Body of pancreas (tissue), 4 donors: ENCODE results near the gene MRPL24.

ENCODE experiments used
- POLR2A ChIP-seq, 3 donors: fragments of 450-650 bp; IDR thresholded peaks; one replicate each; pipeline ENCODE4 v1.6.1; 2016; ENCODE audit warnings: antibody characterized with exemption in 3 of 3, mild to moderate bottlenecking in 2 of 3
- TF ChIP-seq, protein P1 (sequence below), 7 experiments: fragments of 450-650 bp in 4 of 7; fragments of 200-600 bp in 3 of 7; sonication (generic) in 3 of 7; IDR thresholded peaks; one replicate each; pipeline ENCODE4 v1.5.1; 2016 to 2019; ENCODE audit warnings: antibody characterized with exemption in 7 of 7

DNA sequence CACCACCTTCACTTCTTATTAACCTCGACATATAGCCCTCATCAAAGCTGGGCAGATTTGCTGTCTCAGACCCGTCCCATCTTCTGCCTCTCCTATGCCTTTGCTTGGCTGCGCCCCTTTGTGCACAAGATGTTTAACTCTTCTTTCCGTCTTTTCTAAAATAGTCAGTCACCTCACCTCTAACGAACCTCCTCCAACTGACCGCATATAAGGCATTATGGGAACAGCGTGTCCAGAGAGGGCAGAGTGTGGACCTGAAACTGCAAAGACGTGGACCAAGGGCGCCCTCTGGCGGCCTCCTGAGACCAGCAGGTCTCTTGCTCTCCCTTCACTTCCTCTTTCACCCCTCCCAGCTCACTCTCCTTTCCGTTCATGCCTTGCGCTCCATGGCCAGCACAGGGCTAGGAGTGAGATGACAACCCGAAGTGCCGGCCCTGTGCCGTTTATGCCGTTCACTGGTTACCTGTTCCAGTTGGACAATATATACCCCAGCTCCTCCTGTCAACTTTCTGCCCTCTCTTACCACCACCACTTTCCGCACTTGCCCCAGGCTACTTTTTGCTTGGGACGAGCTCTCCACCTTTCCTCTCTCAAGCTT is 15.1 kb downstream of the MRPL24 start:
- TF ChIP-seq, protein P1, sequence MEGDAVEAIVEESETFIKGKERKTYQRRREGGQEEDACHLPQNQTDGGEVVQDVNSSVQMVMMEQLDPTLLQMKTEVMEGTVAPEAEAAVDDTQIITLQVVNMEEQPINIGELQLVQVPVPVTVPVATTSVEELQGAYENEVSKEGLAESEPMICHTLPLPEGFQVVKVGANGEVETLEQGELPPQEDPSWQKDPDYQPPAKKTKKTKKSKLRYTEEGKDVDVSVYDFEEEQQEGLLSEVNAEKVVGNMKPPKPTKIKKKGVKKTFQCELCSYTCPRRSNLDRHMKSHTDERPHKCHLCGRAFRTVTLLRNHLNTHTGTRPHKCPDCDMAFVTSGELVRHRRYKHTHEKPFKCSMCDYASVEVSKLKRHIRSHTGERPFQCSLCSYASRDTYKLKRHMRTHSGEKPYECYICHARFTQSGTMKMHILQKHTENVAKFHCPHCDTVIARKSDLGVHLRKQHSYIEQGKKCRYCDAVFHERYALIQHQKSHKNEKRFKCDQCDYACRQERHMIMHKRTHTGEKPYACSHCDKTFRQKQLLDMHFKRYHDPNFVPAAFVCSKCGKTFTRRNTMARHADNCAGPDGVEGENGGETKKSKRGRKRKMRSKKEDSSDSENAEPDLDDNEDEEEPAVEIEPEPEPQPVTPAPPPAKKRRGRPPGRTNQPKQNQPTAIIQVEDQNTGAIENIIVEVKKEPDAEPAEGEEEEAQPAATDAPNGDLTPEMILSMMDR (IDR thresholded peaks at IDR 0.05) = peak; percentile 85 to 96 (median 91)
- no peak for TF ChIP-seq POLR2A (IDR thresholded peaks at IDR 0.05)
